ENCODE measurements around the gene APOC4.
A peak's percentile ranks its signal among the peaks of the same experiment; 100 is the strongest.
"Not testable (repeated sequence)": the region's sequence is repeated elsewhere in the genome, so short reads cannot be mapped to it uniquely, and the experiment has no call there.

APOC4 gene

GRCh38 chr19:44912854-44913253 lies 29.2 kb upstream of the APOC4 start:
- TF ChIP-seq EZH2 (optimal IDR thresholded peaks at IDR 0.05; ENCODE audit: low read depth, low read length) (no peak), EZH2phosphoT487 (IDR thresholded peaks at IDR 0.05; ENCODE audit: low read length) (no peak)
- TF ChIP-seq, protein P1, sequence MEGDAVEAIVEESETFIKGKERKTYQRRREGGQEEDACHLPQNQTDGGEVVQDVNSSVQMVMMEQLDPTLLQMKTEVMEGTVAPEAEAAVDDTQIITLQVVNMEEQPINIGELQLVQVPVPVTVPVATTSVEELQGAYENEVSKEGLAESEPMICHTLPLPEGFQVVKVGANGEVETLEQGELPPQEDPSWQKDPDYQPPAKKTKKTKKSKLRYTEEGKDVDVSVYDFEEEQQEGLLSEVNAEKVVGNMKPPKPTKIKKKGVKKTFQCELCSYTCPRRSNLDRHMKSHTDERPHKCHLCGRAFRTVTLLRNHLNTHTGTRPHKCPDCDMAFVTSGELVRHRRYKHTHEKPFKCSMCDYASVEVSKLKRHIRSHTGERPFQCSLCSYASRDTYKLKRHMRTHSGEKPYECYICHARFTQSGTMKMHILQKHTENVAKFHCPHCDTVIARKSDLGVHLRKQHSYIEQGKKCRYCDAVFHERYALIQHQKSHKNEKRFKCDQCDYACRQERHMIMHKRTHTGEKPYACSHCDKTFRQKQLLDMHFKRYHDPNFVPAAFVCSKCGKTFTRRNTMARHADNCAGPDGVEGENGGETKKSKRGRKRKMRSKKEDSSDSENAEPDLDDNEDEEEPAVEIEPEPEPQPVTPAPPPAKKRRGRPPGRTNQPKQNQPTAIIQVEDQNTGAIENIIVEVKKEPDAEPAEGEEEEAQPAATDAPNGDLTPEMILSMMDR (IDR thresholded peaks at IDR 0.05; ENCODE audit: low read length) = no peak
- Histone ChIP-seq H3K36me3 (replicated peaks; ENCODE audit: insufficient read depth, low read length) (no peaks in the 10 kb centered on the region), H3K9ac (ENCODE audit: low read length) (no peak overlapping the region), H2AFZ (ENCODE audit: low read length) (no peak overlapping the region), H3K4me3 (ENCODE audit: low read length) (no peak overlapping the region), H3F3A (ENCODE audit: insufficient read depth, low read length) (no peaks in the 10 kb centered on the region), H3K9me3 (replicated peaks; ENCODE audit: insufficient read depth, low read length) (no peaks in the 10 kb centered on the region), H3K79me2 (ENCODE audit: low read length) (no peaks in the 10 kb centered on the region), H3K4me2 (ENCODE audit: low read depth, low read length) (no peak overlapping the region), H3K27me3 (replicated peaks; ENCODE audit: insufficient read depth, low read length) (peaks cover 40% of the 10 kb centered on the region), H3K27ac (ENCODE audit: low read length) (no peak overlapping the region), H3K4me1 (ENCODE audit: low read length) (no peaks in the 10 kb centered on the region), H4K20me1 (ENCODE audit: insufficient read depth, low read length) (no peaks in the 10 kb centered on the region), H3K9me2 (replicated peaks; ENCODE audit: insufficient read depth, low read length) (no peaks in the 10 kb centered on the region)
- no peak for DNase-seq

GRCh38 chr19:44913512-44914432 lies 28.3 kb upstream of the APOC4 start:
- not testable (repeated sequence) for H3K36me3 ChIP-seq (replicated peaks; ENCODE audit: insufficient read depth, low read length); H3K27ac ChIP-seq (ENCODE audit: low read length); H3K4me3 ChIP-seq (ENCODE audit: low read length); H3K9me2 ChIP-seq (replicated peaks; ENCODE audit: insufficient read depth, low read length); H3K4me1 ChIP-seq (ENCODE audit: low read length); H2AFZ ChIP-seq (ENCODE audit: low read length); H3F3A ChIP-seq (ENCODE audit: insufficient read depth, low read length); H3K9me3 ChIP-seq (replicated peaks; ENCODE audit: insufficient read depth, low read length); H4K20me1 ChIP-seq (ENCODE audit: insufficient read depth, low read length); H3K9ac ChIP-seq (ENCODE audit: low read length); H3K79me2 ChIP-seq (ENCODE audit: low read length); DNase-seq
- H3K27me3 ChIP-seq (replicated peaks; ENCODE audit: insufficient read depth, low read length) = peaks cover 38% of the 10 kb centered on the region
- H3K4me2 ChIP-seq (ENCODE audit: low read depth, low read length) = peak overlapping the region; percentile 94; the same call in 1 of the 2 replicates

- peaks cover 37% of the 10 kb centered on the region for H3K27me3 ChIP-seq (replicated peaks; ENCODE audit: insufficient read depth, low read length)
- peak within 1 kb of the TSS; percentile 45; the same call in 1 of the 2 replicates for H3K9ac ChIP-seq (ENCODE audit: low read length)
- peak within 1 kb of the TSS; percentile 85 for H2AFZ ChIP-seq (ENCODE audit: low read length)
- not testable (repeated sequence) for H3F3A ChIP-seq (ENCODE audit: insufficient read depth, low read length); H3K79me2 ChIP-seq (ENCODE audit: low read length); H3K4me1 ChIP-seq (ENCODE audit: low read length); H3K9me3 ChIP-seq (replicated peaks; ENCODE audit: insufficient read depth, low read length); H3K9me2 ChIP-seq (replicated peaks; ENCODE audit: insufficient read depth, low read length); H3K27ac ChIP-seq (ENCODE audit: low read length); H3K36me3 ChIP-seq (replicated peaks; ENCODE audit: insufficient read depth, low read length); H4K20me1 ChIP-seq (ENCODE audit: insufficient read depth, low read length)
- H3K4me2 ChIP-seq (ENCODE audit: low read depth, low read length) = peak within 1 kb of the TSS; percentile 94
- peak; percentile 80 for DNase-seq
- peak within 1 kb of the TSS; percentile 44 for H3K4me3 ChIP-seq (ENCODE audit: low read length)
Measured at GRCh38 chr19:44914433-44915206, 27.4 kb upstream of the APOC4 start, which contains the start of gene APOC1. Gene APOC1, plus strand, starts transcription at chr19:44914608. Its CDS starts 284 bp downstream, at chr19:44914892.

GRCh38 chr19:44924243-44924725 lies 17.8 kb upstream of the APOC4 start:
- Histone ChIP-seq H3K4me2 (ENCODE audit: low read depth, low read length) (no peak overlapping the region), H3K36me3 (replicated peaks; ENCODE audit: insufficient read depth, low read length) (no peaks in the 10 kb centered on the region), H4K20me1 (ENCODE audit: insufficient read depth, low read length) (no peaks in the 10 kb centered on the region), H3K27ac (ENCODE audit: low read length) (no peak overlapping the region), H3F3A (ENCODE audit: insufficient read depth, low read length) (no peaks in the 10 kb centered on the region), H3K9me2 (replicated peaks; ENCODE audit: insufficient read depth, low read length) (no peaks in the 10 kb centered on the region), H3K9me3 (replicated peaks; ENCODE audit: insufficient read depth, low read length) (no peaks in the 10 kb centered on the region), H2AFZ (ENCODE audit: low read length) (no peak overlapping the region), H3K4me1 (ENCODE audit: low read length) (no peaks in the 10 kb centered on the region), H3K9ac (ENCODE audit: low read length) (no peak overlapping the region), H3K4me3 (ENCODE audit: low read length) (no peak overlapping the region), H3K79me2 (ENCODE audit: low read length) (no peaks in the 10 kb centered on the region), H3K27me3 (replicated peaks; ENCODE audit: insufficient read depth, low read length) (peaks cover 33% of the 10 kb centered on the region)
- TF ChIP-seq EZH2 (optimal IDR thresholded peaks at IDR 0.05; ENCODE audit: low read depth, low read length) = no peak
- TF ChIP-seq, protein P1 (IDR thresholded peaks at IDR 0.05; ENCODE audit: low read length) = no peak
- TF ChIP-seq EZH2phosphoT487 (IDR thresholded peaks at IDR 0.05; ENCODE audit: low read length) = no peak
- DNase-seq = no peak
